ENCODE results near the gene GGT5. TPM values are rescaled to one million over a fixed set of nuclear protein-coding genes. Genes with fewer than 3 reads are reported as not detected.
"Not testable (repeated sequence)": the region's sequence is repeated elsewhere in the genome, so short reads cannot be mapped to it uniquely, and the experiment has no call there.

GGT5 gene
- total RNA-seq, 1 experiment from 2014 or later = not detected

GRCh38 chr22:24273906-24274305 is 29.0 kb upstream of the GGT5 start:
- H3K27ac ChIP-seq; H3K27me3 ChIP-seq (ENCODE audit: insufficient read depth, low read depth); H3K36me3 ChIP-seq (ENCODE audit: low read depth); H3K9me2 ChIP-seq (ENCODE audit: insufficient read depth); H2AFZ ChIP-seq; H3K4me3 ChIP-seq; BruUV-seq (replicated peaks); H3F3A ChIP-seq (ENCODE audit: insufficient read depth, low read depth); H4K20me1 ChIP-seq (ENCODE audit: insufficient read depth); POLR2A ChIA-PET (ENCODE audit: unreplicated experiment); intact Hi-C loops (cut with micrococcal nuclease; ENCODE audit: unreplicated experiment); H3K9me3 ChIP-seq (ENCODE audit: insufficient read depth, low read depth); DNase-seq; CTCF ChIA-PET: not testable (repeated sequence)
- Histone ChIP-seq H3K4me2 (peak overlapping the region; percentile 78), H3K79me2 (ENCODE audit: low read depth) (peaks cover 66% of the 10 kb centered on the region), H3K4me1 (replicated peaks; ENCODE audit: insufficient read depth) (peaks cover 28% of the 10 kb centered on the region)

GRCh38 chr22:24273031-24273430 is 28.1 kb upstream of the GGT5 start:
- BruUV-seq (replicated peaks); H3F3A ChIP-seq (ENCODE audit: insufficient read depth, low read depth); intact Hi-C loops (cut with micrococcal nuclease; ENCODE audit: unreplicated experiment); H3K36me3 ChIP-seq (ENCODE audit: low read depth); H2AFZ ChIP-seq; POLR2A ChIA-PET (ENCODE audit: unreplicated experiment); H3K9me3 ChIP-seq (ENCODE audit: insufficient read depth, low read depth); H3K27ac ChIP-seq; H4K20me1 ChIP-seq (ENCODE audit: insufficient read depth); DNase-seq; CTCF ChIA-PET; H3K9me2 ChIP-seq (ENCODE audit: insufficient read depth); H3K27me3 ChIP-seq (ENCODE audit: insufficient read depth, low read depth): not testable (repeated sequence)
- Histone ChIP-seq H3K4me1 (replicated peaks; ENCODE audit: insufficient read depth) (peaks cover 28% of the 10 kb centered on the region), H3K4me2 (peak overlapping the region; percentile 78), H3K79me2 (ENCODE audit: low read depth) (peaks cover 61% of the 10 kb centered on the region), H3K4me3 (peak overlapping the region; percentile 14; the same call in 1 of the 2 replicates)

- Histone ChIP-seq H3K4me2 (peak overlapping the region; percentile 78), H3K27me3 (ENCODE audit: insufficient read depth, low read depth) (no peaks in the 10 kb centered on the region), H3K79me2 (ENCODE audit: low read depth) (peaks cover 53% of the 10 kb centered on the region), H3K36me3 (ENCODE audit: low read depth) (no peaks in the 10 kb centered on the region), H4K20me1 (ENCODE audit: insufficient read depth) (peaks cover 7% of the 10 kb centered on the region), H2AFZ (peak overlapping the region; percentile 93), H3K9me3 (ENCODE audit: insufficient read depth, low read depth) (no peaks in the 10 kb centered on the region), H3K9me2 (ENCODE audit: insufficient read depth) (no peaks in the 10 kb centered on the region), H3K4me1 (replicated peaks; ENCODE audit: insufficient read depth) (peaks cover 28% of the 10 kb centered on the region), H3K27ac (peak overlapping the region; percentile 79), H3K4me3 (peak overlapping the region; percentile 90), H3F3A (ENCODE audit: insufficient read depth, low read depth) (no peaks in the 10 kb centered on the region)
- ChIA-PET CTCF (no interaction called here), POLR2A (ENCODE audit: unreplicated experiment) (interaction anchor here (0.6 kb wide), 1 partner anchor 62 kb away, joined by 3 read pairs; no protein-coding TSS in a partner anchor)
- TF ChIP-seq CTCF (conservative IDR thresholded peaks at IDR 0.05) = no peak
- DNase-seq = peak in 1 of 2 experiments; percentile 44
- no TSS peak for BruUV-seq (replicated peaks)
- intact Hi-C loops (cut with micrococcal nuclease; ENCODE audit: unreplicated experiment) = loop anchor here (1.0 kb wide), 1 partner anchor 32 kb away; no protein-coding TSS in a partner anchor
These were observed 26.5 kb upstream of the GGT5 start for GRCh38 chr22:24271386-24271854.

GRCh38 chr22:24270556-24271385 is 25.9 kb upstream of the GGT5 start, which contains the start of gene SPECC1L:
SPECC1L (plus strand) TSS chr22:24270831; CDS start chr22:24302232, 31,401 bp downstream.
- Histone ChIP-seq H3K4me1 (replicated peaks; ENCODE audit: insufficient read depth) (peaks cover 28% of the 10 kb centered on the region), H4K20me1 (ENCODE audit: insufficient read depth) (peaks cover 7% of the 10 kb centered on the region), H3K27ac (peak within 1 kb of the TSS; percentile 79), H3K4me2 (peak within 1 kb of the TSS; percentile 81), H3F3A (ENCODE audit: insufficient read depth, low read depth) (no peaks in the 10 kb centered on the region), H3K36me3 (ENCODE audit: low read depth) (no peaks in the 10 kb centered on the region), H3K9me3 (ENCODE audit: insufficient read depth, low read depth) (no peaks in the 10 kb centered on the region), H3K27me3 (ENCODE audit: insufficient read depth, low read depth) (no peaks in the 10 kb centered on the region), H3K4me3 (peak within 1 kb of the TSS; percentile 90), H3K79me2 (ENCODE audit: low read depth) (peaks cover 47% of the 10 kb centered on the region), H3K9me2 (ENCODE audit: insufficient read depth) (no peaks in the 10 kb centered on the region), H2AFZ (peak within 1 kb of the TSS; percentile 93)
- intact Hi-C loops (cut with micrococcal nuclease; ENCODE audit: unreplicated experiment) = loop anchor here (1.0 kb wide), 1 partner anchor 33 kb away; no protein-coding TSS in a partner anchor
- DNase-seq = peak; percentile 78 to 89
- ChIA-PET CTCF (no interaction called here), POLR2A (ENCODE audit: unreplicated experiment) (interaction anchor here (0.6 kb wide), 2 partner anchors 12 to 63 kb away, joined by 3 to 4 read pairs; no protein-coding TSS in a partner anchor)
- TF ChIP-seq CTCF (conservative IDR thresholded peaks at IDR 0.05) (no peak), EZH2 (IDR thresholded peaks at IDR 0.05; ENCODE audit: low read depth) (no peak)
- BruUV-seq (replicated peaks) = TSS peak; percentile 43

- H3K27ac ChIP-seq; H3K79me2 ChIP-seq (ENCODE audit: low read depth); intact Hi-C loops (cut with micrococcal nuclease; ENCODE audit: unreplicated experiment); POLR2A ChIA-PET (ENCODE audit: unreplicated experiment); H3K4me2 ChIP-seq; DNase-seq; H3K4me3 ChIP-seq; H4K20me1 ChIP-seq (ENCODE audit: insufficient read depth); H3F3A ChIP-seq (ENCODE audit: insufficient read depth, low read depth); H3K36me3 ChIP-seq (ENCODE audit: low read depth); H3K9me3 ChIP-seq (ENCODE audit: insufficient read depth, low read depth); H2AFZ ChIP-seq; BruUV-seq (replicated peaks); CTCF ChIA-PET; H3K9me2 ChIP-seq (ENCODE audit: insufficient read depth); H3K4me1 ChIP-seq (replicated peaks; ENCODE audit: insufficient read depth); H3K27me3 ChIP-seq (ENCODE audit: insufficient read depth, low read depth): not testable (repeated sequence)
These were observed 21.6 kb upstream of the GGT5 start for GRCh38 chr22:24266495-24266894.

Measured in PC-9 (cell line).